GM18502 (cell line): ENCODE measurements around the gene SINHCAF.

Experiments
- ATAC-seq: cut with Tn5 transposase; IDR thresholded peaks from one replicate; pipeline ENCODE4 v1.9.1; 2021; ENCODE audit warnings: mild to moderate bottlenecking; ENCODE audit not compliant: unreplicated experiment, poor library complexity

The SINHCAF gene

DNA sequence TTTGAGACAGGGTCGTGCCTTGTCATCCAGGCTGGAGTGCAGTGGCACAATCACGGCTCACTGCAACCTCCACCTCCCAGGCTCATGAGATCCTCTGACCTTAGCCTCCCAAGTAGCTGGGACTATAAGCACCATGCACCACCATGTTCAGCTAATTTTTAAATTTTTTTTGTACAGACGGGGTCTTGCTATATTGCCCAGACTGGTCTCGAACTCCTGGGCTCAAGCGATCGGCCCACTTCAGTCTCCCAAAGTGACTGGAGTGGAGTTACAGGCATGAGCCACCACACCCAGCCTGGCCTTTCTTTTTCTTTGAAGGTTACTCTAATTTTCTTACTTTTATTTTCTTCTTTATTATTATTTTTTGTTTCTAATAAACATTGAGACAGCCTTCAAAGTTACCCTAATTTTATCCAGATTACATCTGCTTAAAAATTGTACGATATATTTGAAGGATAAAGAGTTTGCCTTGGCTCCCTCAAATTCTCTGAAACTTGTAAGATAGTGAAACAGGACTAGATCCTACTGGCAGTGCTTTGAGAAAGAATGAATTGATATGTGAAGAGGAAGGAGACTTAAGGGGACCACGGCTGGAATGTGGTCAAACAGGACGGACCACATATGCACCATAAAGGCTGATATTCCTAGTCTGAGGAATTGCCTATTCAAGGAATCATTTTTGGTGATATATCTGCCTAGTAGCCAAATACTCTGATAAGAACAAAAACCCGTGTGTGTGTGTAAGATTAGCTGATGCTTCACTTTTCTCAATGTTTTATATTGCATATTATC lies 14.1 kb upstream of the SINHCAF start:
- ATAC-seq = no peak

DNA sequence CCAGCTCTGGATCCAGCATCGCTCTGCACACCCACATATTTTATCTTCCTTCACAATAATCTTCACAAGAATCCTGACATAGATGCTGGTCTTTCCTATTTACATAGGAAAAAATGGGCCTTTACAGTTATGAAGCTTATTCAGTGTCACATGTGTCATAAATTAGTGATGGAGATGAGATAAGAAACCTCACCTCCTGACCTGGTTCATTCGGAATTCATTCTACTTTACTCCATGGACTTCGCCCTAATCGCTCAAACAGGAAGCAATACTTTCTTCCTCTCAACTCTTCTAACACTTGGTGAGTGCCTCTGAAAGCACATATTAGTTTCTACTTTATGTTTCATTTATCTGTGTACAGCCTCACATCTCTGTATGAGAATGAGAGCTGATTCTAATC lies 12.0 kb upstream of the SINHCAF start:
- ATAC-seq = no peak

DNA sequence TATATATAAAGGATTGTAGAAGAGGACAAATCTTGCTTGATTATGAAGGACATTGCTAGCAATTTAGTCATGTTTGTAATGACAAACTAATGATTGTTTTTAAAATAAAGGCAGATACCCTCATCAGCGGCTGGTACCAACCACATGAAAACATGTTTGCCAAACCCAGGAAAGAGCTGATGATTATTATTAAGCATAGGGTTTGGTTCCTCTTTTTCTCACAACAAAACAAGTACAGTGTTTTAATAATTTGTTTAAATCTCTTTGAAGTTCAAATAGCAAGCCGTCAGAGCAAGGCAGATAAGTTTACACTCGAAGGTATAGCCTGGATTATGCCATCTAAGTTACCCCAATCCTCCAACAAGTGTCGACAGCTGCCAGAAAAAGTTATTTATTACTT lies 5.3 kb upstream of the SINHCAF start:
- ATAC-seq = no peak

DNA sequence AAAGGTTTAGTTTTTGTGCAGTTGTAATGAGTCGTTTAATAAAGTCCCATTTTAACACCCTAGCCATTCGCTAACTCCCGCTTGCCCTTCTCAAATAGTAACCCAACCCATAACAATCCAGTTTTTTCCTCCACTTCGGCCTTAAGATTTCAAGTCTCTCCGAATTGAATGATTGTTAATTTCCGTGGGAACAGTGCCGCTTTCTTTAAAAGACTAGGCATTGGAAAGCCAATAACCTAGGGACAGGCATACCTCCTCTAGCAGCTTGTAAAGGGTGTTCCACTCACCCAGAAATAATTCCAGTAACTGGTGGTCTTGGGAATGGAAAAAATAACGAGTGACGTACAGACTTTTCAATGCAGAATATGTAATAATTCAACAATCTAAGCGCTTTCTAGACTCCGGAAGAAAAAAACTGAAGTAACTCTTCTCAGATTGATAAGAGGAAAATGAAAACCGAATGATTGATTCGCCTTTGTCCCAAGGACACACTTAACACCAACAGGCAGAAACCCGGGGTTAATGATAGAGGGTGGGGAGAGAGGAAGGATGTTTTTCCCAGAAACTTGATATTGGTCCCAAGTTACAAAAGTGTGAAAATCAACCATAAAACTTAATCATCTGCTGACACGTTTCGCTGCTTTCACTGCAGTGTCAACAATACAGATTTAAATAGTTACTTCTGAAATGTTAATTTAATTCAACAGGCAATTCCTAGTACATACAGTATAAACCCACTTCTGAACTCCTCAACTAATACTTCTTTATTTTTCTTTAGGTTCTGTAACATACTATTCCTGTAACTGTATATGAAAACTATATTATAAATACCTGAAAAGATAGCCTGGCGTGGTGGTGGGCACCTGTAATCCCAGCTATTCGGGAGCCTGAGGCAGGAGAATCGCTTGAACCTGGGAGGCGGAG lies 1.0 kb upstream of the SINHCAF start:
- no peak for ATAC-seq

DNA sequence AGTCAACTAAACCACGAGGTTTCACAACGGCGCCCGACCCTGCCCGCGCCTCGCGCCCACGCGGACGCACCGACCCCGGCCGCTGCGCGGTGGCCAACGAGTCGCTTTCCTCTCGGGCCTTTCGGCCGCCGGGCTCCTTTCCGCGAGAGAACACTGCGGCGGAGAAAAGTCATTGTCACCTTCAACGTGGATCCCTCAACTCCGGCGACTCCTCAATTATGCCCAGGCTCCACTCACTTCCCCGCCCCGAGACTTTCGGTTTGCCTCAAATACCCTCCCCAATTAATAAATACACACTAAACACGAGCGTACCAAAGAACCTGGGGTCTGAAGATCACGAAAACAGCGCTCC lies 450 bp downstream of the SINHCAF start:
- ATAC-seq = no peak

DNA sequence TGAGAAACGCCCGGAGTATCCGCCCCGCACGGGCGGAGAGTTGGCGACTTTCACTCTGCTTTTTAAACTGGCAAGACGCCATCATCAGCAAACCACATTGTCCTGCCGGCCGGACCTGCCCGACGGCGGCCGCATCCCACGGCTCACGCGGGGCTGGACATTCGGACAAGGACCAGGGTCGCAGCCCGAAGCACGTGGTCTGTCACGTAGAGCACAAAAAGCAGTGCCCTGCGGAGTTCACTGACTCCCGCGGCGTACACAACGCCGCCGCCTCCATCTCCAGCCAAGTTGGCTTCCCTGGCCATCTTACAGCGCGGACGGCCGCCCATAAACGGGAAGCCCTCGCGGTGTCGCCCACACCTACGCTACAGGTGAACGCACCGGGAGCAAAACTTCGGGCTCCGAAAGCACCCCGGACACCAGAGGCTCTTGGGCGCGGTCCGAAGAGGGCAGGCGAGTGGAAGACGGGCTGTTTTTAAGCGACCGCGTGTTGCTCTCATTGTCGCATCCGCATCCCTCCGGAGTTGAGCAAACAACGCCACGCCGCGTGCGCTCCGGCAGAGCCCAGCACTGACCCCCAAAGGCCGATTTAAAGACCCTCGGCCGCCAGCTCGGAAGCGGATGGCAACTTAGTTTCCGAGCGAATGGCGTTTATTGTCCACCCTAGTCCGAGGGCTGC lies 966 bp downstream of the SINHCAF start:
- ATAC-seq = peak; percentile 5

DNA sequence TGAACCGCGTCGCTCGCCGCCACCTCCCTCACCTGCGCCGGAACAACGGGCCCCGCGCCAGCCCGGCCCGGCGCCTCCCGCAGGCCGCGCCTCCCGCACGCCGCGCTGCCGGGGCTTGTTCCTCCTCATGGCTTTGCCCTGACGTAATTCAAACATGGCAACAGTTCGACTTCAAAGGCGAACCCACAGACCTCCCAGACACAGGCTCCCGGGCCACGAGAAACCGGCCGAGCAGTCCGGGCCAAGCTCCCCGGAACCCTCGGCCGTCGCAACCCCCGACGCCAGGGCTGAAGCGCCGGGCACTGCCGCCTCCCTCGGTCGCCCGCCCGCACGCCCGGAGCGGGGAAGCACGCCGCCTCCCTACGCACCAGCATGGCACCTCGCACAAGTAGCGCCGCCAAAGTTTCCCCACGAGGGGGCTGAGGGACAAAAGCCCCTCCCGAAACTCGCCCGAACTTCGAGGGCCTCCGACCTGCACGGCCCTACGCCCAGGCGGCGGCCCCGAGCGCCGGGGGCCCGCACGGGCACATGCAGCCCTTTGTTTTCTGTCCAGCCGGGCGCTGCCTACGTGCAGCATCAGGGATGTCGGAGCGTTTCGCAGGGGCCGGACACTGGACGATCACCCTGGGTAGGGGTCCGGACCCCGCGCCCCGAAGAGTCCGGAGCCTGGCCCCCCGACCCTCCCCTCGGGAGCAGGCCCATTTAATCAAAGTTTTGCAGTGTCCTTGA lies 1.7 kb downstream of the SINHCAF start:
- peak; percentile 45 for ATAC-seq

DNA sequence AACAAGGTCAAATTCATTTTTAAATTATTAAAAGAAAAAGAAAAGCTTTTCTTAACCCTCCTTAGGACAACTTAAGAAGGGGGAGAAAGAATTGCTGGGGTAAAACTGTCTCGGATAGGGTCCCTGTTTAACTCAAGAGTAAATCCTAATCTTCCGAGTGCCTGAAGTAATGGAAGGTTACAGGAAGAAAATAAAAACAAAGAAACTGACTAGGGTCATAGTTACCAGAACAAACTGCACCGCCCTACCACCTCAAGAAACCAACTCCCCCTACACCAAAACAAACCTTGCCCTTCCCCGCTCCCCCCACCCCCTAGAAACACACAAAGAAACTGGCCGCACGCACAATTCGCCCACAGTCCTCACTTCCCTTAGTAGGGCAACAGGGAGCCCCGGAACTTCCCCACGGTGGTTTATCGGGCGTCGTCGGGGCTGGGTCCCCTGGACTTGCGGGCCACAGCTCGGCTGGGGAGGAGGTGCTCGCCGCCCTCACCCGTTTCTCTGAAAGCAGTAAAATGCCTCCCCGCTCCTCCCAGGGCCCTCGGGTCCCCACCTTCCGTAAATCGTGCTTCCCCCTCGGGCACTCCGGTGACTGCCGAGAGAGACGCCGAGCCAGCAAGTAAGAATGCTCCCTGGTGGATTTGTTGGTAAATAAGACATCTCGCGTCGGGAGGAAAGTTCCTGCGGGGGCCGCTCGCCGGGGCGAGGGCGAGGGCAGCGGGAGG lies 2.4 kb downstream of the SINHCAF start:
- peak; percentile 25 for ATAC-seq

DNA sequence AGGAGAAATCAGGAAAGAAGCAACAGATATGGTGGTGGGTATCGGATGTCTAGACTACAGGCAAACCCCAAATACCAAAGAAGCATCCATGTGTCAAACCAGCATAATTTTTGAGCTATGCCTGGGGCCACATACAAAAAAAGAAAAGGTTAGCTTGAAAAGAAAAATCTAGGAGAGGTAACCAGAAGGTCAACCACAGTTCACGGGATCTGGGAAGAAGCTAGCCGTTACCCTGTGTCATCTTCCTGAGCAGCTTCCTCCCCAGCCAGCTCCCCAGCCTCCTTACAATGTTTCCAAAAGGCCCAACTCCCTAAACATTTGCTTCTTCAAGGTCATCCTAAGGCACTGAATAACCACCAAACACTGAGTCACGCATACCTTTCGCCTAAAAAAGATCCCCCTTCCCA lies 3.1 kb downstream of the SINHCAF start:
- ATAC-seq = no peak

DNA sequence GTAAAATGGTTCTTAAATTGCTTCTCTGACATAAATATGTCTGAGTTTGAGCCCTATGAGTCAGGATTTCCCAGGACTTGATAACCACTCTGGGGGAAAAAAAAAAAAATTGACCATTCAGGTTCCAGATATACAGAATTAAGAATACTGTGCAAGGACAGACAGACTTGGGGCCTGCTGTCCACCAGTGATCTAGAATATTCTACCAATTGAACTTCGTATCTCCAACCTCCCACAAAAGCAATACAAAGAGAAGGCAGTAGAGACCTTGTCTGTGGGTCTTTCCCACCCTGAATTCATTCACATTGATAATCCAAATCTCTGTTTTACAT lies 4.1 kb downstream of the SINHCAF start:
- ATAC-seq = no peak

DNA sequence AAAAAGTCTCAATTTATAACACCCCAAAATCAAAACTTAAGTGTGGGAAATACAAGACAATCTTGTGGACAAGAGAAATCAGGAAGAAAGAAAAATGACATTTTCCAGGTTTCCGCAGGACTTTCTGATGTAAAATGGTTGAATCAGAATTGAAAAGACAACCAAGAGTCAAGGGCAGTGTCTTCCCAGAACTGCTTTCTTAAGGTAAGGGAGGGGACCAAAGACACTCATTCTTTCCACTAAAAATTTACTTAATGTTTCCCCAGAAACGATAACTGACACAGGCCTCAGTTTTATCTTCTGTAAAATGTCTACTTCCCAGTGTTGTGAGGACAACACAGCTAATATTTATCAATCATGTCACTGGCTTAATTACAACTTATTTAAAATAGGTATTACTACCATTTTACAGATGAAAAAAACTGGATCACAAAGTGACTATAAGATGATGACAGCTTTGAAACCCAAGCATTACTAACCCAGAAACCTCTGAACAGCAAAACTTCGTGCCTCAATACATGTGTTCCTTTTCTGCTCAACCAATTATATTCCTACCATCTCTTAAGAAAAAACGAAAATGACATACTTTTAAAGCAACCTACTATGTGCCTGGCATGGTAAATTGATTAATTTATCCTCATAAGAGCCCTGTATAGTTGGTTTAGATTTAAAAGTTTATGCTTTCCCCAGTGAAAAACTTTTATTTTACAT lies 4.6 kb downstream of the SINHCAF start:
- ATAC-seq = no peak

DNA sequence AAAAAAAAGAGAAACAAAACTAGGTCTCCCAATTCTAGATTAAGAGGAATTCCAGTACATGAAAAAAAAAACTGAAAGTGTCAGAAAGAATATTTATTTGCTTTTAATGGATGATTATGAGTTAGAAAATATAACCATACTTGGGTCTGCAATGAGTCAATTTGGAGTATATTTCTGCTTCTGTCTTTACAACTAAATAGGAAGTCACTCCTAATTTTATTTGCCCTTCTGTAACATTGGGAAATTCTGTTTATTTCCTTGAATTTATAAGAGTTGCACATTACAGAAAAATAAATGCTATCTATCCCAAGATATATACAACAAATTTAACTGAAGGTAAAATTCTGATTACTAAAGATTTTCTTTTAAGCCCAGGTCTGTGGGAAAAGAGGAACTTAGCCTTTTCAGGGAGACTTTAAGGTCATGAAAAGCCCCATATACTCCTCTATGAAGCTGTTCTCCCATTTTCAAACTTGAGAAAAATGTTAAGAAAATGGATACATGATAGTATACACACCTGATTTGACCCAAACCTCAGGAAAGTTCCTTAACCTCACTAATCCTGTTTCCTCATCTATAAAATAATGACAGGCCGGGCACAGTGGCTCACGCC lies 7.2 kb downstream of the SINHCAF start:
- ATAC-seq = no peak

DNA sequence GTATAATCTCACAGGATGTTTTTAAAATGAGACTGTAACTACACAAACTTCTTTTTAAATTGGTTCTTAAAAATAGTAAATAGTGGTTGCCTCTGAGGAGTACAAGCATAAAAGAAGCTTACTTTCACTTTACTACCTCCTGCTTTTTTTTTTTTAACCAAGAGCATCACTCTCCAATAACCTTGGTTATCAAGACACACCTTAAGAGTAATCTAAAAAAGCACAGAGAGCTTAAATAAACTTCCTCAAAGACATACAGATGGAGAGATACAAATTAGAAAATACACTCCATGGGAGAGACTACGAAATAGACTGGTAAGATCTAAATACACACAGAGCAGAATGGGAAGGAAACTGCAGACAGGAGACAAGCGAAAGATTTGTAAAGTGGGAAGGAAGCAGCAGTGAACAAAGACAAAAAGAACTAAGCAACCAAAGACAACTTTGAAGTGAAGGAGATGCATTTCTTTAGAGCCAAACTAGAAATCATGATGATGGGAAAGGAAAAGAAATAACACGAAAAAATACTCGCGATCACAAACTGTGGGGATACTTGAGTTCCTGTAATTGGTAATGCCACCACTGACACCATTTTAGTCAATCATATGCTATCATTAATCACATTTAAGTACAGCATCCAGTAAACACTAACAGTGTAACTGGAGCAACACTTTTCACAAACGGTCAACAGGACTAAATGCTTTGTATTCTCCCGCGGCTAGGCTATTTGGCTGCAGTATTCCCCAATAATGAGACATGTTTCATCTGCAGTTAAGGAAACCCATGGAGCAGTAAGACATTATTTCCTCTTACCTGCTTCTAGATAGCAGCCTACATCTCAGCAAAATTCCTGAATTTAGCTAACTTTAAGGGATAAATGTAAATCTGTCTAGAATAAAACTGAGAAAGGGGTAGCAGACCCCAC lies 8.2 kb downstream of the SINHCAF start:
- peak; percentile 43 for ATAC-seq

DNA sequence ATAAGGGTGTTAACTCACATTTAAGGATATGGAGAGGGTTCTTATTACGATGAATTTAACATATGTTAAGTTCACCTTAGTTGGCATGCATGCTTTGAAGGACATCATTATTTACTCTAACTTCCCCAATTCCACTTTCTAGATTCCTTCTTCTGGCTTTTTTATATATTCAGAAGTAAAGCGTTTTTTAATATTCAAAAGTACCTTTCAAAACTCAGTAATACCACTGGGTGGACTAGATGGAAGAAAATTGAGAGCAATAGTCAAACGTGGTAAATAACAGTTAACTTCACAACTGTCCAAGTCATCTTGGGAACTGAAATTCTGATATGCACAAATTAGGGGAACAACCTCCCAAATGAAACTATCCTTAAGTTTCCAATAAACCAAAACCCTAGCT lies 9.1 kb downstream of the SINHCAF start:
- peak; percentile 37 for ATAC-seq

DNA sequence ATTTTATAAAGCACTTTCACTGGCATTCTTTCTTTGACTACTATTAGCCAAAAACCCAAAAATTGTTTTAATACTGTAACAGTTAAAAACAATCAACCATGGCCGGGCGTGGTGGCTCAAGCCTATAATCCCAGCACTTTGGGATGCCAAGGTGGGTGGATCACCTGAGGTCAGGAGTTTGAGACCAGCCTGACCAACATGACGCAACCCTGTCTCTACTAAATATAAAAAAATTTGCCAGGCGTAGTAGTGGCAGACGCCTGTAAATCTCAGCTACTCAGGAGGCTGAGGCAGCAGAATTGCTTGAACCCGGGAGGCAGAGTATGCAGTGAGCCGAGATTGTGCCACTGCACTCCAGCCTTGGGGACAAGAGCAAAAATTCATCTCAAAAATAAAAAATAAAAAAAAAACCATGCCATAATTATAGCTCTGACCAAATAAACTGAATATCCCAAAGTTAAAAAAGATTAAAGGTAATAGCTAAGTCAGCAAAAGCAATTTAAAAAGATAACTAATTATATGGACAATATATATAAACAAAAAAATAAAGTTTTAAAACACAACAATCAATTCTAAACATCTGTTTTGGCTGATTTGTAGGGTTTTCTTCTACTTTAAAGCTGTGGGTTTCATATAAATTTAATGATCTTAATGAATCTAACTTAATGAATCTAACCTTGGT lies 10.0 kb downstream of the SINHCAF start:
- ATAC-seq = no peak

DNA sequence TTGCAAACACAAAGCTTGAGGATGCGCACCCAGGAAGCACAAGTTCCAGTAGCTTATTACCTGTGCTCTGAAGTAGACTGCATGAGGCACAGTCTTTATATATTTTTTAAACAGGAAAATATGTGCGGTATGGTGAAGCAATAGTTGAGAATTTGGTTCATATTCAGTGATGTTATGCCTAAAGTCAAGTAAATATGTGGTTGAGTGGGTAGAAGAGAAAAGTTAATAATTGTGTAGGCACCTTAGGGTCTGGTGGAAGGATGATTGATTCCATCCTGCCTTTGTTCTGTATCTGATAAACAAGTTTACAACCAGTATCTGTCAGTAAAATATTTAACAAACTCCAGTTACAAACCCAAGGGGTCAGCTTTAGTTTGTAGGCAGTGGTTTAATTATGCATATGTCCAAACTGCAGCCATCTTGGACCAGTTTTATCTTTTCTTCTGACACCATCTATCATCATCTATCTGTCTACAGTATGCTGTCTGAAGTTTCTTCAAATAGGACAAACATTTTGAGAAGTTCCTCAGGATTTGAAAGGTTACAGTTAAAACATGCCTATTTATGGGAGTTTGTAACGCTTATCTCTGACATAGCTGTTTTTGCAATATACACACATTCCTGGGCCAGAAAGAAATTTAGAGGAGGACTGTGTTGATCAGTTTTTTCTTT lies 10.8 kb downstream of the SINHCAF start:
- no peak for ATAC-seq

DNA sequence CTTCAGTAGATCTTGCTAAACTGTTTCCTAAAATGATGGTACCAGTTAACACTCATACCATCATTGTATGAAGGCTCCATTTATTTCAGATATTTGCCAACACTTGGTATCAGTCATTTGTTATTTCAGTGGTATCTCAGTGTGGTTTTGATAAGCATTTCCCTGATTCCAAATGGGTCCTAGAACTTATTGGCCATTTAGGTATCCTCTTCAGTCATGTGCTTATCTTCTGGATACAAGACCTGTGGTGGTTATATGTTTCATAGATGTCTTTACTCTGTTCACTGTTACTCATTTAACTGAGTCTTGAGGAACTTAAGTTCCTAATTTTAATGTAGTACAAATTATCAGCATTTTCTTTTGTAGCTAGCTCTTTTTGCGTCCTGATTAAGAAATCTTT lies 13.5 kb downstream of the SINHCAF start:
- ATAC-seq = no peak
